HepG2 (cell line): ENCODE results near the gene DDX24.
A peak's percentile ranks its signal among the peaks of the same experiment; 100 is the strongest.

Experiments used
- ELF1 ChIP-seq: sonication (generic); formaldehyde crosslinking; IDR thresholded peaks from 2 replicates; pipeline ENCODE4 v1.4.0; 2020; ENCODE audit warnings: missing genetic modification reagents
- MLXIP ChIP-seq: sonication (generic); formaldehyde crosslinking; IDR thresholded peaks from 2 replicates; pipeline ENCODE4 v1.9.0; 2021; ENCODE audit warnings: missing genetic modification reagents, borderline replicate concordance
- PHF8 ChIP-seq: sonication (generic); formaldehyde crosslinking; IDR thresholded peaks from 2 replicates; pipeline ENCODE4 v1.5.0; 2020; ENCODE audit warnings: missing genetic modification reagents
- U2AF1 ChIP-seq: fragments of 200-400 bp; formaldehyde crosslinking; optimal IDR thresholded peaks from 2 replicates; pipeline ENCODE3; 2017; ENCODE audit warnings: mild to moderate bottlenecking, low read depth, low read length
- TF ChIP-seq, protein P1 (sequence below): sonication (generic); formaldehyde crosslinking; IDR thresholded peaks from 2 replicates; pipeline ENCODE4 v1.5.0; 2020; ENCODE audit warnings: mild to moderate bottlenecking, missing genetic modification reagents, moderate library complexity
- TF ChIP-seq, protein P2 (sequence below): sonication (generic); formaldehyde crosslinking; IDR thresholded peaks from 2 replicates; pipeline ENCODE4 v1.4.0; 2020; ENCODE audit warnings: mild to moderate bottlenecking, missing genetic modification reagents

GRCh38 chr14:94005324-94006073 is 75.5 kb downstream of the DDX24 start:
- TF ChIP-seq, protein P1, sequence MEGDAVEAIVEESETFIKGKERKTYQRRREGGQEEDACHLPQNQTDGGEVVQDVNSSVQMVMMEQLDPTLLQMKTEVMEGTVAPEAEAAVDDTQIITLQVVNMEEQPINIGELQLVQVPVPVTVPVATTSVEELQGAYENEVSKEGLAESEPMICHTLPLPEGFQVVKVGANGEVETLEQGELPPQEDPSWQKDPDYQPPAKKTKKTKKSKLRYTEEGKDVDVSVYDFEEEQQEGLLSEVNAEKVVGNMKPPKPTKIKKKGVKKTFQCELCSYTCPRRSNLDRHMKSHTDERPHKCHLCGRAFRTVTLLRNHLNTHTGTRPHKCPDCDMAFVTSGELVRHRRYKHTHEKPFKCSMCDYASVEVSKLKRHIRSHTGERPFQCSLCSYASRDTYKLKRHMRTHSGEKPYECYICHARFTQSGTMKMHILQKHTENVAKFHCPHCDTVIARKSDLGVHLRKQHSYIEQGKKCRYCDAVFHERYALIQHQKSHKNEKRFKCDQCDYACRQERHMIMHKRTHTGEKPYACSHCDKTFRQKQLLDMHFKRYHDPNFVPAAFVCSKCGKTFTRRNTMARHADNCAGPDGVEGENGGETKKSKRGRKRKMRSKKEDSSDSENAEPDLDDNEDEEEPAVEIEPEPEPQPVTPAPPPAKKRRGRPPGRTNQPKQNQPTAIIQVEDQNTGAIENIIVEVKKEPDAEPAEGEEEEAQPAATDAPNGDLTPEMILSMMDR (CRISPR knock-in tag) = peak; percentile 45
- TF ChIP-seq MLXIP (CRISPR knock-in tag) = no peak
- TF ChIP-seq PHF8 (CRISPR knock-in tag) = no peak
- no peak for TF ChIP-seq ELF1 (CRISPR knock-in tag)
- TF ChIP-seq, protein P2, sequence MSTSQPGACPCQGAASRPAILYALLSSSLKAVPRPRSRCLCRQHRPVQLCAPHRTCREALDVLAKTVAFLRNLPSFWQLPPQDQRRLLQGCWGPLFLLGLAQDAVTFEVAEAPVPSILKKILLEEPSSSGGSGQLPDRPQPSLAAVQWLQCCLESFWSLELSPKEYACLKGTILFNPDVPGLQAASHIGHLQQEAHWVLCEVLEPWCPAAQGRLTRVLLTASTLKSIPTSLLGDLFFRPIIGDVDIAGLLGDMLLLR (CRISPR knock-in tag) = no peak
- no peak for TF ChIP-seq U2AF1
